WTC11 (cell line): ENCODE data around the gene HPS1. TPM values are rescaled to one million over a fixed set of nuclear protein-coding genes. Genes with fewer than 3 reads are reported as not detected.

Experiments
- AFF4 ChIP-seq: sonication (generic); formaldehyde crosslinking; IDR thresholded peaks from 2 replicates; pipeline ENCODE4 v1.8.1; 2023; ENCODE audit warnings: mild to moderate bottlenecking, missing genetic modification reagents, borderline replicate concordance
- AR ChIP-seq: fragments of 250-450 bp; sonication (Bioruptor Pico); IDR thresholded peaks from 2 replicates; pipeline ENCODE4 v1.9.0; 2021; ENCODE audit warnings: mild to moderate bottlenecking
- ATF1 ChIP-seq: sonication (generic); formaldehyde crosslinking; IDR thresholded peaks from 2 replicates; pipeline ENCODE4 v1.8.1; 2023; ENCODE audit warnings: mild to moderate bottlenecking, moderate library complexity, missing genetic modification reagents
- CREM ChIP-seq: sonication (generic); formaldehyde crosslinking; IDR thresholded peaks from 2 replicates; pipeline ENCODE4 v1.8.1; 2022; ENCODE audit warnings: mild to moderate bottlenecking, missing genetic modification reagents, moderate library complexity
- E2F4 ChIP-seq: sonication (generic); formaldehyde crosslinking; IDR thresholded peaks from 2 replicates; pipeline ENCODE4 v1.8.1; 2022; ENCODE audit warnings: low read depth, mild to moderate bottlenecking, moderate library complexity, missing genetic modification reagents, borderline replicate concordance
- ELF4 ChIP-seq: sonication (generic); formaldehyde crosslinking; IDR thresholded peaks from 2 replicates; pipeline ENCODE4 v1.8.1; 2022; ENCODE audit warnings: low read depth, mild to moderate bottlenecking, moderate library complexity, missing genetic modification reagents
- FOXJ3 ChIP-seq: sonication (generic); formaldehyde crosslinking; IDR thresholded peaks from 2 replicates; pipeline ENCODE4 v1.9.0; 2021; ENCODE audit warnings: missing genetic modification reagents, mild to moderate bottlenecking, borderline replicate concordance
- FOXK1 ChIP-seq: sonication (generic); formaldehyde crosslinking; IDR thresholded peaks from 2 replicates; pipeline ENCODE4 v1.8.0; 2022; ENCODE audit warnings: mild to moderate bottlenecking, moderate library complexity, missing genetic modification reagents
- FOXP1 ChIP-seq: sonication (generic); formaldehyde crosslinking; IDR thresholded peaks from 2 replicates; pipeline ENCODE4 v1.8.0; 2022; ENCODE audit warnings: missing genetic modification reagents, mild to moderate bottlenecking, moderate library complexity, borderline replicate concordance
- GRHL2 ChIP-seq: fragments of 250-450 bp; sonication (Bioruptor Pico); IDR thresholded peaks from 2 replicates; pipeline ENCODE4 v1.8.0; 2022; ENCODE audit warnings: mild to moderate bottlenecking, moderate library complexity; ENCODE audit not compliant: insufficient replicate concordance, severe bottlenecking
- JUN ChIP-seq: sonication (generic); formaldehyde crosslinking; IDR thresholded peaks from 2 replicates; pipeline ENCODE4 v1.8.0; 2023; ENCODE audit warnings: mild to moderate bottlenecking, missing genetic modification reagents
- KAT7 ChIP-seq: sonication (generic); formaldehyde crosslinking; IDR thresholded peaks from 2 replicates; pipeline ENCODE4 v1.8.1; 2023; ENCODE audit warnings: missing genetic modification reagents, mild to moderate bottlenecking, borderline replicate concordance
- MAX ChIP-seq: sonication (generic); formaldehyde crosslinking; IDR thresholded peaks from 2 replicates; pipeline ENCODE4 v1.8.0; 2022; ENCODE audit warnings: mild to moderate bottlenecking, missing genetic modification reagents
- MLX ChIP-seq: sonication (generic); formaldehyde crosslinking; IDR thresholded peaks from 2 replicates; pipeline ENCODE4 v1.8.1; 2023; ENCODE audit warnings: mild to moderate bottlenecking, missing genetic modification reagents, moderate library complexity
- NFE2L1 ChIP-seq: sonication (generic); formaldehyde crosslinking; IDR thresholded peaks from 2 replicates; pipeline ENCODE4 v1.8.1; 2023; ENCODE audit warnings: missing genetic modification reagents
- NFYB ChIP-seq: sonication (generic); formaldehyde crosslinking; conservative IDR thresholded peaks from 2 replicates; pipeline ENCODE4 v1.8.0; 2022; ENCODE audit warnings: low read depth, missing genetic modification reagents
- RELA ChIP-seq: sonication (generic); formaldehyde crosslinking; IDR thresholded peaks from 2 replicates; pipeline ENCODE4 v1.8.1; 2022; ENCODE audit warnings: missing genetic modification reagents, mild to moderate bottlenecking, borderline replicate concordance
- SMAD3 ChIP-seq: sonication (generic); formaldehyde crosslinking; IDR thresholded peaks from 2 replicates; pipeline ENCODE4 v1.8.0; 2022; ENCODE audit warnings: missing genetic modification reagents, mild to moderate bottlenecking, borderline replicate concordance
- SP1 ChIP-seq: sonication (generic); formaldehyde crosslinking; conservative IDR thresholded peaks from 2 replicates; pipeline ENCODE4 v1.8.1; 2022; ENCODE audit warnings: missing genetic modification reagents
- TCF7 ChIP-seq: sonication (generic); formaldehyde crosslinking; IDR thresholded peaks from 2 replicates; pipeline ENCODE4 v1.8.0; 2022; ENCODE audit warnings: mild to moderate bottlenecking, low read depth, missing genetic modification reagents, moderate library complexity
- TP53 ChIP-seq: sonication (generic); formaldehyde crosslinking; IDR thresholded peaks from 2 replicates; pipeline ENCODE4 v1.8.1; 2023; ENCODE audit warnings: mild to moderate bottlenecking, missing genetic modification reagents
- ZNF121 ChIP-seq: sonication (generic); formaldehyde crosslinking; IDR thresholded peaks from 2 replicates; pipeline ENCODE4 v1.8.0; 2023; ENCODE audit warnings: missing genetic modification reagents
- ZNF138 ChIP-seq: sonication (generic); formaldehyde crosslinking; conservative IDR thresholded peaks from 2 replicates; pipeline ENCODE4 v1.8.1; 2022; ENCODE audit warnings: mild to moderate bottlenecking, moderate library complexity, missing genetic modification reagents
- ZNF263 ChIP-seq: sonication (generic); formaldehyde crosslinking; IDR thresholded peaks from 2 replicates; pipeline ENCODE4 v1.8.1; 2022; ENCODE audit warnings: low read depth, mild to moderate bottlenecking, moderate library complexity, missing genetic modification reagents
- ZNF416 ChIP-seq: fragments of 250-450 bp; sonication (Bioruptor Pico); IDR thresholded peaks from 2 replicates; pipeline ENCODE4 v1.9.0; 2021; ENCODE audit warnings: mild to moderate bottlenecking, inconsistent platforms
- total RNA-seq: library from RNA; stranded (reverse); gene quantifications from 3 replicates; pipeline ENCODE4 v1.2.3, GENCODE V29; 2021
- TF ChIP-seq, protein P1 (sequence below): sonication (generic); formaldehyde crosslinking; IDR thresholded peaks from 2 replicates; pipeline ENCODE4 v1.8.1; 2023; ENCODE audit warnings: mild to moderate bottlenecking, missing genetic modification reagents
- TF ChIP-seq, protein P2 (sequence below): fragments of 200-600 bp; IDR thresholded peaks from 2 replicates; pipeline ENCODE4 v1.8.0; 2022; ENCODE audit warnings: antibody characterized with exemption
- TF ChIP-seq, protein P3 (sequence below): fragments of 250-450 bp; sonication (Bioruptor Pico); IDR thresholded peaks from 2 replicates; pipeline ENCODE4 v1.9.0; 2021; ENCODE audit warnings: moderate library complexity, mild to moderate bottlenecking, inconsistent platforms, borderline replicate concordance

Gene HPS1
- total RNA-seq, 1 experiment from 2014 or later, result 49.3 TPM

DNA sequence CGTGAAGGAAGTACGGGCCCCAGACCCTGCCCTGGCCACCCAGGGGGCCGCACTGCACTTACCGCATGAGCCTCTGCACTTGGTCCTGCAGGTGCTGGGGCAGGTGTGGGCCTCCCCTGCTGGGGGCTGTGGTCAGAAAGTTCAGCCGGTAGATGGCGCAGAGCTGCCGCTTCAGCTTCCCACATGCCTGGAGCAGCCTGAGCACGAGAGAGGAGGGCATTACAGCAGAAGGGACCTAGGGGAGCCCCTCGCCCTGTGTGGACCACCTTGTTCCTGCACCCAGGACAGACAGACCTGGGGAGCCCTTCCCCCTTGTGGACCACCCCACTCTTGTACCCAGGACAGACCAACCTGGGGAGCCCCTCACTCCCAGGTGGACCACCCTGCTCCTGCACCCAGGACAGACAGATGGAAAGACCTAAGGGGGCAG lies 23.0 kb downstream of the HPS1 start (continued):
- TF ChIP-seq, protein P1, sequence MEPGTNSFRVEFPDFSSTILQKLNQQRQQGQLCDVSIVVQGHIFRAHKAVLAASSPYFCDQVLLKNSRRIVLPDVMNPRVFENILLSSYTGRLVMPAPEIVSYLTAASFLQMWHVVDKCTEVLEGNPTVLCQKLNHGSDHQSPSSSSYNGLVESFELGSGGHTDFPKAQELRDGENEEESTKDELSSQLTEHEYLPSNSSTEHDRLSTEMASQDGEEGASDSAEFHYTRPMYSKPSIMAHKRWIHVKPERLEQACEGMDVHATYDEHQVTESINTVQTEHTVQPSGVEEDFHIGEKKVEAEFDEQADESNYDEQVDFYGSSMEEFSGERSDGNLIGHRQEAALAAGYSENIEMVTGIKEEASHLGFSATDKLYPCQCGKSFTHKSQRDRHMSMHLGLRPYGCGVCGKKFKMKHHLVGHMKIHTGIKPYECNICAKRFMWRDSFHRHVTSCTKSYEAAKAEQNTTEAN (CRISPR knock-in tag), result 0 out of 2 replicates have a peak, but pooled peaks have one; percentile 34
- TF ChIP-seq GRHL2 (CRISPR knock-in tag) (no peak), TCF7 (CRISPR knock-in tag) (no peak), NFE2L1 (0 out of 2 replicates have a peak, but pooled peaks have one; percentile 34), ZNF138 (CRISPR knock-in tag) (no peak), ZNF416 (CRISPR knock-in tag) (no peak), MLX (CRISPR knock-in tag) (no peak), MAX (CRISPR knock-in tag) (peak; percentile 80), FOXK1 (CRISPR knock-in tag) (0 out of 2 replicates have a peak, but pooled peaks have one; percentile 53), AFF4 (CRISPR knock-in tag) (no peak), E2F4 (no peak), TP53 (CRISPR knock-in tag) (no peak), KAT7 (CRISPR knock-in tag) (no peak), SP1 (CRISPR knock-in tag) (no peak; the same call in 1 of the 2 replicates), SMAD3 (CRISPR knock-in tag) (peak; percentile 70; the same call in 1 of the 2 replicates), ZNF121 (CRISPR knock-in tag) (no peak), RELA (CRISPR knock-in tag) (no peak), FOXP1 (CRISPR knock-in tag) (peak; percentile 58; the same call in 1 of the 2 replicates), ZNF263 (CRISPR knock-in tag) (no peak), FOXJ3 (CRISPR knock-in tag) (no peak), ELF4 (CRISPR knock-in tag) (no peak), NFYB (no peak), ATF1 (CRISPR knock-in tag) (no peak), CREM (CRISPR knock-in tag) (no peak), AR (CRISPR knock-in tag) (no peak), JUN (no peak)
- TF ChIP-seq, protein P2, sequence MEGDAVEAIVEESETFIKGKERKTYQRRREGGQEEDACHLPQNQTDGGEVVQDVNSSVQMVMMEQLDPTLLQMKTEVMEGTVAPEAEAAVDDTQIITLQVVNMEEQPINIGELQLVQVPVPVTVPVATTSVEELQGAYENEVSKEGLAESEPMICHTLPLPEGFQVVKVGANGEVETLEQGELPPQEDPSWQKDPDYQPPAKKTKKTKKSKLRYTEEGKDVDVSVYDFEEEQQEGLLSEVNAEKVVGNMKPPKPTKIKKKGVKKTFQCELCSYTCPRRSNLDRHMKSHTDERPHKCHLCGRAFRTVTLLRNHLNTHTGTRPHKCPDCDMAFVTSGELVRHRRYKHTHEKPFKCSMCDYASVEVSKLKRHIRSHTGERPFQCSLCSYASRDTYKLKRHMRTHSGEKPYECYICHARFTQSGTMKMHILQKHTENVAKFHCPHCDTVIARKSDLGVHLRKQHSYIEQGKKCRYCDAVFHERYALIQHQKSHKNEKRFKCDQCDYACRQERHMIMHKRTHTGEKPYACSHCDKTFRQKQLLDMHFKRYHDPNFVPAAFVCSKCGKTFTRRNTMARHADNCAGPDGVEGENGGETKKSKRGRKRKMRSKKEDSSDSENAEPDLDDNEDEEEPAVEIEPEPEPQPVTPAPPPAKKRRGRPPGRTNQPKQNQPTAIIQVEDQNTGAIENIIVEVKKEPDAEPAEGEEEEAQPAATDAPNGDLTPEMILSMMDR, result peak; percentile 36; the same call in 1 of the 2 replicates
- TF ChIP-seq, protein P3, sequence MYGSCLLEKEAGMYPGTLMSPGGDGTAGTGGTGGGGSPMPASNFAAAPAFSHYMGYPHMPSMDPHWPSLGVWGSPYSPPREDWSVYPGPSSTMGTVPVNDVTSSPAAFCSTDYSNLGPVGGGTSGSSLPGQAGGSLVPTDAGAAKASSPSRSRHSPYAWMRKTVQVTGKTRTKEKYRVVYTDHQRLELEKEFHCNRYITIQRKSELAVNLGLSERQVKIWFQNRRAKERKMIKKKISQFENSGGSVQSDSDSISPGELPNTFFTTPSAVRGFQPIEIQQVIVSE (CRISPR knock-in tag), result no peak
